Measurements from ENCODE around the gene USH1C.

The USH1C gene

DNA sequence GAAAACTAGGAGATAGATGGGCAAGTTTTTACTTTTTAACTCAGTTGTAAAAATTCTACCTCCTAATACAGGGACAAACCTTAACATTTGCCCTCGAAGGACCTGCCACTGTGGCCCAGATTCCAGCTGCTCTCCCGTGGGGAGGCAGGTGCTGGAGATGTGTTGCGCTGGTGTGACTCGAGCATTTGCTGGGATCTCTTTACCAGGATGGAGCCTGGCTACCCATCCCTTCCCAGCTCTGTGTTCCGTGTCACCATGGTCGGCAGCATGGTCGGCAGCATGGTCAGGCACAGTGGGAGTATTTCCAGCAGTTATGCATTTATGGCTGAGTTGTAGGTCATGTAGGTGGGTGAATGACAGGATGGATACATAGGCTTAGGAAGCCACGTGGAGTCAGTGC is 44.0 kb upstream of the USH1C start:
- Histone ChIP-seq H3K4me1 (ENCODE audit: control insufficient read depth, insufficient read depth, low read length) (no peaks in the 10 kb centered on the region), H3K4me3 (ENCODE audit: low read depth, low read length) (no peak overlapping the region), H3K36me3 (ENCODE audit: control insufficient read depth in 2 of 2, insufficient read depth in 1 of 2, low read length in 2 of 2) (no peaks in the 10 kb centered on the region), H3K27ac (ENCODE audit: extremely low read depth, low read depth, low read length) (no peak overlapping the region), H3K9me3 (ENCODE audit: control insufficient read depth, insufficient read depth, low read depth, low read length) (no peaks in the 10 kb centered on the region)
- CTCF ChIA-PET, result interaction anchor here (1.0 to 1.8 kb wide), 2 partner anchors 11 to 390 kb away, joined by 3 to 10 read pairs; no protein-coding TSS in a partner anchor
- no peak for TF ChIP-seq ZBTB1 (tag by site-specific recombination; IDR thresholded peaks at IDR 0.05)
- POLR2A ChIA-PET, result no interaction called here

DNA sequence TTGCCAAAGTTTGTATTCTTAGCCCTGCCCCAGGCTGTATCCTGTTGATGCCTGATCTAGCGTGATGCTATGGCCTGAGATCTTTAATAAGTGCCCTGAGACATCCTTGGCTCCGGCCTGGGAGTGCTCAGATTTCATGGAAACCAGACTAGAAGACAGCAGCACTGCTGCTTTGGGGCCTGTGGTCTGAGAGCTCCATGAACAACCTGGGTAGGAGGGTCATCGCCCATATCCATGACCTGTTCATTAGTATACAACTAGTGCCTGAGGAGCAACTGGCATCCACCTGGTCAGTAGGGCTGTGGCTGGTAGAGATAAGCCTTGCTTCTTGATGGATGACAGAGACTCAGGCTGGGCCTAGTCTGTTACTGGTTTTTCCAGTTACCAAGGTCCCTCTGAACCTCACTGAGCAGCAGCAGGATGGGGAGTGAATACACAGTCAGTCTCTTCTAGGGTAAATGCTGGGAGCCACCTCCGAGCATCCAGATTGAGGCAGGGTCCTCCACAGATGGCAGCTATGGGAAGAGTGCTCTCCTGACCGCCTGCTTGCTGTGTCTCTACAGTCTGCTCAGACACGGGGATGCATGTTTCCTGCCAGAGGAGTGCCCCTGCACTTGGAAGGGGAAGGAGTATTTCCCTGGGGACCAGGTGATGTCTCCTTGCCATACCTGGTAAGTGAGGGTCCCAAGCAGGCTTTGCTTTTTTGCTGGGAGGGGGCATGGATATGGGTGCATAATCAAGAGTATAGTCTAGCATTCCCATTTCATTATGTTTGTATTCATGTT is 41.9 kb upstream of the USH1C start:
- CTCF ChIA-PET, result no interaction called here
- no peaks in the 10 kb centered on the region for H3K36me3 ChIP-seq (ENCODE audit: control insufficient read depth in 2 of 2, insufficient read depth in 1 of 2, low read length in 2 of 2)
- H3K4me3 ChIP-seq (ENCODE audit: low read depth, low read length), result no peak overlapping the region

GRCh38 chr11:17581732-17582053 is 37.5 kb upstream of the USH1C start:
- H3K9me3 ChIP-seq (ENCODE audit: control insufficient read depth, insufficient read depth, low read depth, low read length), result no peaks in the 10 kb centered on the region
- POLR2A ChIA-PET, result no interaction called here
- H3K4me1 ChIP-seq (ENCODE audit: control insufficient read depth, insufficient read depth, low read length), result no peaks in the 10 kb centered on the region
- no peaks in the 10 kb centered on the region for H3K36me3 ChIP-seq (ENCODE audit: control insufficient read depth in 2 of 2, insufficient read depth in 1 of 2, low read length in 2 of 2)
- TF ChIP-seq ZNF140 (tag by site-specific recombination; IDR thresholded peaks at IDR 0.05) (no peak), GLIS2 (tag by site-specific recombination; IDR thresholded peaks at IDR 0.05) (no peak), ZFP37 (tag by site-specific recombination; IDR thresholded peaks at IDR 0.05) (no peak), ZNF837 (tag by site-specific recombination; IDR thresholded peaks at IDR 0.05) (no peak), REPIN1 (tag by site-specific recombination; IDR thresholded peaks at IDR 0.05; ENCODE audit: low read depth) (no peak), SETDB1 (IDR thresholded peaks at IDR 0.05; ENCODE audit: insufficient read length, low read length) (no peak), ZNF707 (tag by site-specific recombination; IDR thresholded peaks at IDR 0.05) (no peak), ZBTB8A (tag by site-specific recombination; IDR thresholded peaks at IDR 0.05) (no peak), ZNF112 (tag by site-specific recombination; IDR thresholded peaks at IDR 0.05) (no peak), ZNF423 (tag by site-specific recombination; IDR thresholded peaks at IDR 0.05) (no peak), ZNF169 (tag by site-specific recombination; IDR thresholded peaks at IDR 0.05) (no peak), ZFP69B (tag by site-specific recombination; IDR thresholded peaks at IDR 0.05) (no peak), ZNF843 (tag by site-specific recombination; IDR thresholded peaks at IDR 0.05) (no peak), ZNF560 (tag by site-specific recombination; IDR thresholded peaks at IDR 0.05; ENCODE audit: borderline replicate concordance) (no peak), WT1 (tag by site-specific recombination; IDR thresholded peaks at IDR 0.05) (no peak), ZNF175 (tag by site-specific recombination; IDR thresholded peaks at IDR 0.05) (no peak)
- TF ChIP-seq, protein P1, sequence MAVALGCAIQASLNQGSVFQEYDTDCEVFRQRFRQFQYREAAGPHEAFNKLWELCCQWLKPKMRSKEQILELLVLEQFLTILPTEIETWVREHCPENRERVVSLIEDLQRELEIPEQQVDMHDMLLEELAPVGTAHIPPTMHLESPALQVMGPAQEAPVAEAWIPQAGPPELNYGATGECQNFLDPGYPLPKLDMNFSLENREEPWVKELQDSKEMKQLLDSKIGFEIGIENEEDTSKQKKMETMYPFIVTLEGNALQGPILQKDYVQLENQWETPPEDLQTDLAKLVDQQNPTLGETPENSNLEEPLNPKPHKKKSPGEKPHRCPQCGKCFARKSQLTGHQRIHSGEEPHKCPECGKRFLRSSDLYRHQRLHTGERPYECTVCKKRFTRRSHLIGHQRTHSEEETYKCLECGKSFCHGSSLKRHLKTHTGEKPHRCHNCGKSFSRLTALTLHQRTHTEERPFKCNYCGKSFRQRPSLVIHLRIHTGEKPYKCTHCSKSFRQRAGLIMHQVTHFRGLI (tag by site-specific recombination; IDR thresholded peaks at IDR 0.05), result no peak
- no peak overlapping the region for H3K4me3 ChIP-seq (ENCODE audit: low read depth, low read length)
- CTCF ChIA-PET, result interaction anchor here (0.9 to 1.2 kb wide), 2 partner anchors 17 to 54 kb away, joined by 3 to 5 read pairs; no protein-coding TSS in a partner anchor
- H3K27ac ChIP-seq (ENCODE audit: extremely low read depth, low read depth, low read length), result no peak overlapping the region

More for the DNA sequence above, 41.9 kb upstream of the USH1C start:
- POLR2A ChIA-PET, result no interaction called here
- no peaks in the 10 kb centered on the region for H3K9me3 ChIP-seq (ENCODE audit: control insufficient read depth, insufficient read depth, low read depth, low read length)
- TF ChIP-seq ZNF658 (tag by site-specific recombination; IDR thresholded peaks at IDR 0.05), result no peak
- H3K27ac ChIP-seq (ENCODE audit: extremely low read depth, low read depth, low read length), result no peak overlapping the region
- H3K4me1 ChIP-seq (ENCODE audit: control insufficient read depth, insufficient read depth, low read length), result no peaks in the 10 kb centered on the region
